ENCODE measurements around the gene THEM5.

THEM5 gene

DNA sequence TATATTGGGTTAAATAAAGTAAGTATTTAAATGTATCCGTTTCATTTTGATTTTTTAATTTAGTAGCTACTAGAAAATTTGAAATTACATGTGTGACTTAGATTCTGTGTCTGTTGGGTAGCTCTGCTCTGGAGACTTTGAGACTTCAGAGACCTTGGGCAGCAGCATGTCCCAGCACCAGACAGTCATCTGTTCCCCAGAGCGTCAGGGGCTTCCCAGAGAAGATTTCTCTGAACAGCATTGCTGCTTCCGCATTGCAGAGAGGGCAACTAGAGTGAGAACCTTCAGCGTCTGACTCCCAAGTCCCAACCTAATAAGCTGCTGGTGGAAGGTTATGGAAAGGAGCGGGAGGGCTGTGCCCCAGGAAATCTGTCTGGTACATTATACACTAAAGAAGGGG is 54.9 kb downstream of the THEM5 start:
- no peak for DNase-seq
